Gastrocnemius medialis (tissue), 4 donors: ENCODE results near the gene KCNJ5. TPM values are rescaled to one million over a fixed set of nuclear protein-coding genes. Genes with fewer than 3 reads are reported as not detected.

Experiments
- ATAC-seq, 2 donors: fragments of 150-250 bp; one replicate each; pipeline ENCODE4 v1.9.1; 2016
- DNase-seq, 2 donors: peaks; one replicate each; pipeline ENCODE4 v3.0.0-alpha.2; 2019
- H3K27ac ChIP-seq, 4 donors: fragments of 200-600 bp; sonication (generic); 1 replicate in 1 of 4; 2 replicates in 3 of 4; pipeline ENCODE4 v1.5.1; 2016 to 2018; ENCODE audit warnings: mild to moderate bottlenecking in 2 of 4, moderate library complexity in 1 of 4
- H3K27me3 ChIP-seq, 3 donors: fragments of 200-600 bp; sonication (generic) in 2 of 3; 1 replicate in 1 of 3; 2 replicates in 2 of 3; pipeline versions ENCODE4 v1.5.1 to v1.6.0; 2016 to 2019; ENCODE audit warnings: mild to moderate bottlenecking in 1 of 3, moderate library complexity in 1 of 3
- H3K36me3 ChIP-seq, 2 donors: fragments of 200-600 bp; sonication (generic) in 1 of 2; one replicate each; pipeline ENCODE4 v1.5.1; 2017 to 2018
- H3K4me1 ChIP-seq, 2 donors: fragments of 200-600 bp; sonication (generic) in 1 of 2; one replicate each; pipeline ENCODE4 v1.5.1; 2016 to 2017; ENCODE audit warnings: mild to moderate bottlenecking in 2 of 2
- H3K4me3 ChIP-seq, 4 donors: fragments of 200-600 bp; sonication (generic) in 3 of 4; 1 replicate in 1 of 4; 2 replicates in 3 of 4; pipeline ENCODE4 v1.5.1; 2016 to 2019; ENCODE audit warnings: mild to moderate bottlenecking in 2 of 4
- H3K9me3 ChIP-seq, 3 donors: fragments of 200-600 bp; sonication (generic) in 2 of 3; 1 replicate in 1 of 3; 2 replicates in 2 of 3; pipeline ENCODE4 v1.5.1; 2016 to 2019
- POLR2A ChIP-seq, 2 donors: fragments of 450-650 bp; IDR thresholded peaks; one replicate each; pipeline ENCODE4 v1.6.1; 2017; ENCODE audit warnings: antibody characterized with exemption in 2 of 2, mild to moderate bottlenecking in 2 of 2, moderate library complexity in 2 of 2
- in situ Hi-C, 4 donors: fragments of 200-750 bp; cut with MboI; loops; one replicate each; pipeline versions ENCODE4 v1.15.0 to v1.8.0; 2017; ENCODE audit warnings: low sequenced_read_pairs in 4 of 4
- intact Hi-C: fragments of 100-400 bp; cut with DNase I; formaldehyde crosslinking; loops from one replicate; pipeline ENCODE4 v1.15.1; 2023; ENCODE audit warnings: low total_unique reads
- total RNA-seq, 4 donors: library from RNA; depleted of rRNA; stranded (reverse); fragments of >200 nt; gene quantifications; one replicate each; pipeline versions ENCODE4 v1.1.0 to v1.2.3, GENCODE V29; 2016
- TF ChIP-seq, protein P1 (sequence below), 5 experiments: fragments of 450-650 bp in 3 of 5; fragments of 200-600 bp in 2 of 5; sonication (generic) in 2 of 5; IDR thresholded peaks in 4 of 5; conservative IDR thresholded peaks in 1 of 5; 1 replicate in 4 of 5; 2 replicates in 1 of 5; pipeline ENCODE4 v1.5.1; 2016 to 2019; ENCODE audit warnings: antibody characterized with exemption in 5 of 5, mild to moderate bottlenecking in 3 of 5, moderate library complexity in 3 of 5

The KCNJ5 gene
- total RNA-seq, 4 donors from 2014 or later, result 0.24 to 0.46 TPM; not detected in 2

- intact Hi-C loops, result no loop called here
- DNase-seq, result no peak
- Histone ChIP-seq H3K4me1 (no peaks in the 10 kb centered on the region), H3K27me3 (peaks cover 0 to 10% (median 5%) of the 10 kb centered on the region in 3 donors), H3K27ac (no peak overlapping the region), H3K36me3 (no peaks in the 10 kb centered on the region), H3K4me3 (no peak overlapping the region), H3K9me3 (no peaks in the 10 kb centered on the region)
- TF ChIP-seq POLR2A (IDR thresholded peaks at IDR 0.05), result no peak
- no peak for ATAC-seq
- in situ Hi-C loops, result no loop called here
These were observed 45.6 kb downstream of the KCNJ5 start for GRCh38 chr11:128936606-128937251.

DNA sequence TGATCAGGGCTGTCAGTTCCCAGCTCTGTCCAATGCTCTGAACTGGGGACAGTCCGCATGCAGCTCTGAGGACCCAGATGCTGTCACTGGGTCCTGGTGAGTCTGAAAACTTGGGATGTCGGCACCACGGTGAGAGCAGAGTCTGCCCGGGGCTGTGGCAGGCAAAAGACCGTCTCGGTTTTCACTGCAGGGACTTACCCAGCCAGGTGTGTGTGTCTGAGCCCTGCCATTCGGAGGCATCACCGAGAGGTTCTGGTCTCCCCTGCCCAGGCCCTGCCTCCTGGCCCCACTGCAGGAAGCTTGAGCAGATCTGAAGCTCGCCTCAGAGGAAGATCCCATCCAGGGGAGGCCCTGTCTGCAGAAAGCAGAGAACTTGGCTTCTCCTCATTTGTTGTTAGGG, 46.3 kb downstream of the KCNJ5 start:
- intact Hi-C loops, result no loop called here
- no peak overlapping the region for H3K27ac ChIP-seq

GRCh38 chr11:128938156-128938885, 47.2 kb downstream of the KCNJ5 start:
- Histone ChIP-seq H3K27ac (no peak overlapping the region), H3K36me3 (no peaks in the 10 kb centered on the region), H3K4me1 (no peaks in the 10 kb centered on the region), H3K9me3 (no peaks in the 10 kb centered on the region), H3K27me3 (peaks cover 0 to 11% (median 5%) of the 10 kb centered on the region in 3 donors), H3K4me3 (no peak overlapping the region)
- in situ Hi-C loops, result no loop called here
- DNase-seq (no peak), ATAC-seq (no peak)
- TF ChIP-seq POLR2A (IDR thresholded peaks at IDR 0.05), result no peak
- TF ChIP-seq, protein P1, sequence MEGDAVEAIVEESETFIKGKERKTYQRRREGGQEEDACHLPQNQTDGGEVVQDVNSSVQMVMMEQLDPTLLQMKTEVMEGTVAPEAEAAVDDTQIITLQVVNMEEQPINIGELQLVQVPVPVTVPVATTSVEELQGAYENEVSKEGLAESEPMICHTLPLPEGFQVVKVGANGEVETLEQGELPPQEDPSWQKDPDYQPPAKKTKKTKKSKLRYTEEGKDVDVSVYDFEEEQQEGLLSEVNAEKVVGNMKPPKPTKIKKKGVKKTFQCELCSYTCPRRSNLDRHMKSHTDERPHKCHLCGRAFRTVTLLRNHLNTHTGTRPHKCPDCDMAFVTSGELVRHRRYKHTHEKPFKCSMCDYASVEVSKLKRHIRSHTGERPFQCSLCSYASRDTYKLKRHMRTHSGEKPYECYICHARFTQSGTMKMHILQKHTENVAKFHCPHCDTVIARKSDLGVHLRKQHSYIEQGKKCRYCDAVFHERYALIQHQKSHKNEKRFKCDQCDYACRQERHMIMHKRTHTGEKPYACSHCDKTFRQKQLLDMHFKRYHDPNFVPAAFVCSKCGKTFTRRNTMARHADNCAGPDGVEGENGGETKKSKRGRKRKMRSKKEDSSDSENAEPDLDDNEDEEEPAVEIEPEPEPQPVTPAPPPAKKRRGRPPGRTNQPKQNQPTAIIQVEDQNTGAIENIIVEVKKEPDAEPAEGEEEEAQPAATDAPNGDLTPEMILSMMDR (IDR thresholded peaks at IDR 0.05 in 4 of 5, conservative IDR thresholded peaks at IDR 0.05 in 1 of 5), result no peak
- intact Hi-C loops, result no loop called here

More for the DNA sequence above, 46.3 kb downstream of the KCNJ5 start:
- Histone ChIP-seq H3K4me1 (no peaks in the 10 kb centered on the region), H3K27me3 (peaks cover 0 to 11% (median 5%) of the 10 kb centered on the region in 3 donors), H3K36me3 (no peaks in the 10 kb centered on the region), H3K9me3 (no peaks in the 10 kb centered on the region), H3K4me3 (no peak overlapping the region)
- in situ Hi-C loops, result no loop called here
- no peak for DNase-seq
- TF ChIP-seq, protein P1 (IDR thresholded peaks at IDR 0.05 in 4 of 5, conservative IDR thresholded peaks at IDR 0.05 in 1 of 5), result no peak
- no peak for TF ChIP-seq POLR2A (IDR thresholded peaks at IDR 0.05)
- ATAC-seq, result no peak

DNA sequence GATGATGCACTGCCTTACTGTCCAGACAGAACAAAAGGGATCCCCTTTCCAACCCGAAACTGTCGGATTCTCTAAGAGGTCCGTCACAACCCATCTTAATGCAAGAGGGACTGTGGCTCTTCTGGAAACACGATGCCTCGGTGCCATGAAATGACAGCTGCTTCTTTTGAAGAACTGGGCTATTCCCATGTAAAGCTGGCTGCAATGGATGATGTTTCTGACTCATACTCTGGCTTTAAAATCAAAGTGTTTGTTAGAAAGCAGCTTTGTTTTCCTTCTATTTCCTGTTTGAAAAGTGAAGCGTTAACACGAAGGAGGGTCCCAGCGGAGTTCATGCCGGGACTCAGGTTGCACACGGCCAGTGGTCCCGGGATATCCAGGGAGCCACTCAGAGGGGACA, 48.4 kb downstream of the KCNJ5 start:
- TF ChIP-seq, protein P1 (IDR thresholded peaks at IDR 0.05 in 4 of 5, conservative IDR thresholded peaks at IDR 0.05 in 1 of 5), result no peak
- TF ChIP-seq POLR2A (IDR thresholded peaks at IDR 0.05), result no peak
- ATAC-seq (no peak), DNase-seq (no peak)
- Histone ChIP-seq H3K4me3 (no peak overlapping the region), H3K27me3 (peaks cover 0 to 15% (median 5%) of the 10 kb centered on the region in 3 donors), H3K4me1 (no peaks in the 10 kb centered on the region), H3K9me3 (no peaks in the 10 kb centered on the region), H3K36me3 (no peaks in the 10 kb centered on the region), H3K27ac (no peak overlapping the region)
- intact Hi-C loops (no loop called here), in situ Hi-C loops (no loop called here)

GRCh38 chr11:128940156-128940555, 49.0 kb downstream of the KCNJ5 start:
- intact Hi-C loops (no loop called here), in situ Hi-C loops (no loop called here)
- Histone ChIP-seq H3K9me3 (no peaks in the 10 kb centered on the region), H3K27me3 (peaks cover 0 to 15% (median 5%) of the 10 kb centered on the region in 3 donors), H3K4me1 (no peaks in the 10 kb centered on the region), H3K4me3 (no peak overlapping the region), H3K27ac (no peak overlapping the region), H3K36me3 (no peaks in the 10 kb centered on the region)
- TF ChIP-seq, protein P1 (IDR thresholded peaks at IDR 0.05 in 4 of 5, conservative IDR thresholded peaks at IDR 0.05 in 1 of 5), result no peak
- no peak for TF ChIP-seq POLR2A (IDR thresholded peaks at IDR 0.05)
- DNase-seq, result no peak
- no peak for ATAC-seq
